ENCODE results near the gene CLIC4. TPM values are rescaled to one million over a fixed set of nuclear protein-coding genes. Genes with fewer than 3 reads are reported as not detected.

Gene CLIC4
- total RNA-seq, 1 experiment from 2014 or later: 230 TPM

DNA sequence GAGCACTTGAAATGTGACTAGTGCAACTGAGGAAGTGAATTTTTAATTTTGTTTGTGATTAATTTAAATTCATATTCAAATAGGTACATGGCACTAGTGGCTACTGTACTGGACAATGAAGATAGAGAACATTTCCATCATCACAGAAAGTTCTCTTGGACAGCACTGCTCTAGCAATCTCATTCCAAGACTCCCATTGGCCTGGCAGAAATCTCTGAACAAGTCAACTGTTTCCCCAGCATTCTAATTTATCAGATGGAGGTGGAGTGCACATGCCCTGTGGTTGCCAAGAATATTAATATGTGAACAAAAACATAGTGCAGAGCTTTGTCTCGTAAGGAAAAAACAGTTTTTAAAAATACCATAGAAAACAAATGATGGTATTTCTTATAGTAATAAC lies 81.3 kb downstream of the CLIC4 start:
- H3K9ac ChIP-seq (ENCODE audit: extremely low read depth, insufficient read length, low read length): no peak overlapping the region
- H3K79me1 ChIP-seq (ENCODE audit: insufficient read depth, low read depth, low read length, poor library complexity, severe bottlenecking): peaks cover 3% of the 10 kb centered on the region
- no peak overlapping the region for H3K56ac ChIP-seq (ENCODE audit: insufficient read length, low read depth, low read length)
- peaks cover 2% of the 10 kb centered on the region; the same call in 1 of the 2 replicates for H3K79me2 ChIP-seq (ENCODE audit: insufficient read depth, low read length)
- no peak overlapping the region for H3T11ph ChIP-seq (ENCODE audit: low read length)
- H4K20me1 ChIP-seq (ENCODE audit: control insufficient read depth, insufficient read depth, insufficient read length): no peaks in the 10 kb centered on the region
- Mint-ChIP-seq H3K36me3 (ENCODE audit: insufficient read depth in 1 of 3, low read depth in 3 of 3) (peaks cover 0 to 23% (median 15%) of the 10 kb centered on the region in 3 experiments; a peak in 5 of 7 replicates), H3K27me3 (ENCODE audit: low read depth) (no peaks in the 10 kb centered on the region), H3K4me1 (peaks cover 7 to 23% of the 10 kb centered on the region in 2 experiments), H3K4me3 (no peak overlapping the region), H3K9me3 (no peaks in the 10 kb centered on the region), H3K27ac (peak overlapping the region in 1 of 3 experiments; percentile 36; a peak in 2 of 7 replicates)
- no peak overlapping the region for H3K4ac ChIP-seq (ENCODE audit: low read depth, low read length)
- H3K9me3 ChIP-seq (ENCODE audit: control insufficient read depth, low read depth, low read length): no peaks in the 10 kb centered on the region
- H4K5ac ChIP-seq (ENCODE audit: insufficient read length, low read depth, low read length): no peak overlapping the region
- no peak overlapping the region for H2BK120ac ChIP-seq (ENCODE audit: low read depth, low read length, poor library complexity, severe bottlenecking)
- H4K91ac ChIP-seq (ENCODE audit: insufficient read length, low read depth, low read length): no peak overlapping the region
- H2BK20ac ChIP-seq (ENCODE audit: low read depth, low read length, poor library complexity, severe bottlenecking): no peak overlapping the region
- H2AK5ac ChIP-seq (ENCODE audit: insufficient read length, low read length): no peak overlapping the region
- H3K14ac ChIP-seq (ENCODE audit: insufficient read depth, low read length): no peak overlapping the region
- no peak overlapping the region for H2BK15ac ChIP-seq (ENCODE audit: low read depth, low read length)
- H3K4me2 ChIP-seq (ENCODE audit: insufficient read depth, insufficient read length, low read length): no peak overlapping the region
- no peak overlapping the region for H4K8ac ChIP-seq (replicated peaks; ENCODE audit: insufficient read length, low read depth, low read length)
- H2BK5ac ChIP-seq (ENCODE audit: insufficient read length, low read length): no peak overlapping the region
- no peak overlapping the region for H2BK12ac ChIP-seq (ENCODE audit: insufficient read length, low read depth, low read length)
- H3K4me1 ChIP-seq (ENCODE audit: insufficient read depth, low read length): no peaks in the 10 kb centered on the region
- TF ChIP-seq, protein P1, sequence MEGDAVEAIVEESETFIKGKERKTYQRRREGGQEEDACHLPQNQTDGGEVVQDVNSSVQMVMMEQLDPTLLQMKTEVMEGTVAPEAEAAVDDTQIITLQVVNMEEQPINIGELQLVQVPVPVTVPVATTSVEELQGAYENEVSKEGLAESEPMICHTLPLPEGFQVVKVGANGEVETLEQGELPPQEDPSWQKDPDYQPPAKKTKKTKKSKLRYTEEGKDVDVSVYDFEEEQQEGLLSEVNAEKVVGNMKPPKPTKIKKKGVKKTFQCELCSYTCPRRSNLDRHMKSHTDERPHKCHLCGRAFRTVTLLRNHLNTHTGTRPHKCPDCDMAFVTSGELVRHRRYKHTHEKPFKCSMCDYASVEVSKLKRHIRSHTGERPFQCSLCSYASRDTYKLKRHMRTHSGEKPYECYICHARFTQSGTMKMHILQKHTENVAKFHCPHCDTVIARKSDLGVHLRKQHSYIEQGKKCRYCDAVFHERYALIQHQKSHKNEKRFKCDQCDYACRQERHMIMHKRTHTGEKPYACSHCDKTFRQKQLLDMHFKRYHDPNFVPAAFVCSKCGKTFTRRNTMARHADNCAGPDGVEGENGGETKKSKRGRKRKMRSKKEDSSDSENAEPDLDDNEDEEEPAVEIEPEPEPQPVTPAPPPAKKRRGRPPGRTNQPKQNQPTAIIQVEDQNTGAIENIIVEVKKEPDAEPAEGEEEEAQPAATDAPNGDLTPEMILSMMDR (conservative IDR thresholded peaks at IDR 0.05): no peak
- DNase-seq: no peak
- WGBS (ENCODE audit: extremely low coverage, insufficient read length, low lambda C conversion rate): no CpG with 5 or more reads among the region's 1 CpG
- no peak overlapping the region for H3K23ac ChIP-seq (ENCODE audit: insufficient read length, low read depth, low read length)
- H3K27ac ChIP-seq (ENCODE audit: insufficient read length, low read depth, low read length): no peak overlapping the region
- H3K18ac ChIP-seq (ENCODE audit: insufficient read length, low read depth, low read length): no peak overlapping the region
- no peak overlapping the region for H2AFZ ChIP-seq (ENCODE audit: low read length)
- H3K23me2 ChIP-seq (ENCODE audit: insufficient read length, low read depth, low read length, poor library complexity, severe bottlenecking): no peaks in the 10 kb centered on the region
- no peaks in the 10 kb centered on the region for H3K27me3 ChIP-seq (ENCODE audit: insufficient read depth, low read length)

Measured in H9 (cell line).